Right lobe of liver (tissue), 6 donors: ENCODE data around the gene FGF14. TPM values are rescaled to one million over a fixed set of nuclear protein-coding genes. Genes with fewer than 3 reads are reported as not detected.

Source experiments
- ATAC-seq, 4 donors: fragments of 200-7000 bp; cut with Tn5 transposase; one replicate each; pipeline ENCODE4 v1.9.1; 2020; ENCODE audit warnings: mild to moderate bottlenecking in 4 of 4, moderate library complexity in 4 of 4
- DNase-seq, 3 donors: peaks; one replicate each; pipeline ENCODE4 v3.0.0-alpha.2; 2020
- H3K27ac ChIP-seq, 3 donors: fragments of 200-600 bp; one replicate each; pipeline ENCODE4 v1.8.0; 2022
- H3K27me3 ChIP-seq, 2 donors: fragments of 200-600 bp; one replicate each; pipeline ENCODE4 v1.8.0; 2022
- H3K36me3 ChIP-seq, 4 donors: fragments of 200-600 bp; sonication (generic) in 1 of 4; one replicate each; pipeline versions ENCODE4 v1.5.1 to v1.8.0; 2017 to 2022; ENCODE audit warnings: control low read depth in 1 of 4
- H3K4me1 ChIP-seq, 4 donors: fragments of 200-600 bp; sonication (generic) in 1 of 4; one replicate each; pipeline versions ENCODE4 v1.5.1 to v1.8.0; 2017 to 2022; ENCODE audit warnings: control low read depth in 1 of 4
- H3K4me3 ChIP-seq, 3 donors: fragments of 200-600 bp; one replicate each; pipeline ENCODE4 v1.8.0; 2022
- H3K9me3 ChIP-seq, 4 donors: fragments of 200-600 bp; sonication (generic) in 1 of 4; one replicate each; pipeline versions ENCODE4 v1.5.1 to v1.8.0; 2017 to 2022; ENCODE audit warnings: control low read depth in 1 of 4
- POLR2A ChIP-seq: fragments of 450-650 bp; IDR thresholded peaks from one replicate; pipeline ENCODE4 v1.6.1; 2017; ENCODE audit warnings: antibody characterized with exemption, mild to moderate bottlenecking
- WGBS: methylation state at CpG from one replicate; pipeline ENCODE4 v1.1.6; 2018; ENCODE audit warnings: low coverage, low lambda C conversion rate; ENCODE audit not compliant: insufficient coverage; ENCODE audit errors: missing lambda C conversion rate; 5-methylcytosine and 5-hydroxymethylcytosine counted together
- intact Hi-C, 2 donors: fragments of 100-400 bp; cut with DNase I; formaldehyde crosslinking; loops; one replicate each; pipeline versions ENCODE4 v1.11.2 to v1.14.1; 2022
- total RNA-seq, 6 experiments: library from RNA; depleted of rRNA in 2 of 6; stranded (reverse); fragments of >200 nt in 2 of 6; fragmentation: NEBNext Ultra II Directional in 3 of 6; extraction: Animal tissue kit (Norgen Biotek cat#: 25700) in 3 of 6; gene quantifications; one replicate each; pipeline versions ENCODE4 v1.1.0 to v1.2.4, GENCODE V29; 2016 to 2023
- TF ChIP-seq, protein P1 (sequence below), 4 donors: fragments of 200-600 bp in 3 of 4; fragments of 450-650 bp in 1 of 4; IDR thresholded peaks; one replicate each; pipeline versions ENCODE4 v1.5.1 to v1.8.0; 2016 to 2022; ENCODE audit warnings: antibody characterized with exemption in 4 of 4, mild to moderate bottlenecking in 2 of 4
- donor health status: DM: no; HTN: yes; CAD: no.
- donor health status: DM: no; HTN: no; CAD: no.
- donor health status: DM: no; HTN: no; CAD: no.
- donor health status: DM: no; HTN: yes; CAD: no.
- donor health status: DM: no; HTN: yes; CAD: no.

The FGF14 gene
- total RNA-seq, 6 experiments from 2014 or later: 0.42 to 6.3 (median 1.2) TPM

GRCh38 chr13:102177431-102177830, 224.4 kb downstream of the FGF14 start:
- Histone ChIP-seq H3K27ac (no peak overlapping the region), H3K9me3 (no peaks in the 10 kb centered on the region), H3K4me3 (no peak overlapping the region), H3K4me1 (peaks cover 0 to 7% (median 3%) of the 10 kb centered on the region in 4 donors), H3K36me3 (no peaks in the 10 kb centered on the region), H3K27me3 (no peaks in the 10 kb centered on the region)
- intact Hi-C loops: no loop called here
- ATAC-seq: no peak
- no peak for DNase-seq
- TF ChIP-seq, protein P1, sequence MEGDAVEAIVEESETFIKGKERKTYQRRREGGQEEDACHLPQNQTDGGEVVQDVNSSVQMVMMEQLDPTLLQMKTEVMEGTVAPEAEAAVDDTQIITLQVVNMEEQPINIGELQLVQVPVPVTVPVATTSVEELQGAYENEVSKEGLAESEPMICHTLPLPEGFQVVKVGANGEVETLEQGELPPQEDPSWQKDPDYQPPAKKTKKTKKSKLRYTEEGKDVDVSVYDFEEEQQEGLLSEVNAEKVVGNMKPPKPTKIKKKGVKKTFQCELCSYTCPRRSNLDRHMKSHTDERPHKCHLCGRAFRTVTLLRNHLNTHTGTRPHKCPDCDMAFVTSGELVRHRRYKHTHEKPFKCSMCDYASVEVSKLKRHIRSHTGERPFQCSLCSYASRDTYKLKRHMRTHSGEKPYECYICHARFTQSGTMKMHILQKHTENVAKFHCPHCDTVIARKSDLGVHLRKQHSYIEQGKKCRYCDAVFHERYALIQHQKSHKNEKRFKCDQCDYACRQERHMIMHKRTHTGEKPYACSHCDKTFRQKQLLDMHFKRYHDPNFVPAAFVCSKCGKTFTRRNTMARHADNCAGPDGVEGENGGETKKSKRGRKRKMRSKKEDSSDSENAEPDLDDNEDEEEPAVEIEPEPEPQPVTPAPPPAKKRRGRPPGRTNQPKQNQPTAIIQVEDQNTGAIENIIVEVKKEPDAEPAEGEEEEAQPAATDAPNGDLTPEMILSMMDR (IDR thresholded peaks at IDR 0.05): no peak
- no peak for TF ChIP-seq POLR2A

DNA sequence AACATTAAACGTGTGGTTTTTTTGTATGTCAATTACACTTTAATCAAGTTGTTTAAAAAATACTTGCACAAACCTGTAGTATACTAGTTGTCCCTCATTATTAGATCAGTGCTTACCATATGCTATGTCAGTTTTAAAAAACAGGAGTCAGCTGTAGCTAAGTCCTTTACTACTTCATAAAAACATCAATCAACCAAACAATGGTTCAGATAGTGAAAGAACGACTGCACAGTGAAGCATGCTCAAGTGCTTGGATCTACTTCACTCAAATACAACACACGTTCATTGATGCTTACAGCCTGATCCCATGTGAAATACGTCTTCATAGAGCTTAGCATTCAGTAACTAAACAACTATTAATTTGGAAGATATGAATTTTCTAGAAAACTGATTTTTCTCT, 225.0 kb downstream of the FGF14 start:
- H3K4me1 ChIP-seq: peaks cover 0 to 1% (median 0%) of the 10 kb centered on the region in 4 donors
- no peaks in the 10 kb centered on the region for H3K27me3 ChIP-seq
- no peak for DNase-seq
- no peaks in the 10 kb centered on the region for H3K9me3 ChIP-seq
- TF ChIP-seq, protein P1 (IDR thresholded peaks at IDR 0.05): no peak
- TF ChIP-seq POLR2A: no peak
- H3K36me3 ChIP-seq: no peaks in the 10 kb centered on the region
- H3K27ac ChIP-seq: no peak overlapping the region
- intact Hi-C loops: no loop called here
- 49% methylated on average over 4 of the region's 4 CpGs for WGBS
- no peak overlapping the region for H3K4me3 ChIP-seq
- no peak for ATAC-seq

DNA sequence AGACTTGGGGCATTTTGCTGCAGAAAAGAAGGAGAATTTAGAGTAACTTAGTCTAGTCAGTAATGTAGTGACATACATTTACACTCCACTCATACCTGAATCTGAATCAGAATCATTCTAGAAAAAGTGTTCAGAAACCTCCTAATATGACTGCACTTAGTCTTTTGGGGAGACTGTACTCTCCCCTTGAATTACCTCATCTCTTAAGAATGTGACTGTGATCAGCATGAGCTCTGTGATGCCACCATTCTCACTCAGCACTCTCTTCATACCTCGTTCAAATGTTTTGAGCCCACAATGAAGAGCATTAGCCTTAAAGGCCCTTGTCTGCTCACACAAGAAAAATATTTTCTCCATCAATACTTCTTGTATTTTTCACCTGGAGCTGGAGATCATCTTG, 229.4 kb downstream of the FGF14 start:
- no peaks in the 10 kb centered on the region for H3K9me3 ChIP-seq
- H3K4me1 ChIP-seq: no peaks in the 10 kb centered on the region
- DNase-seq (no peak), ATAC-seq (no peak)
- H3K27ac ChIP-seq: no peak overlapping the region
- H3K4me3 ChIP-seq: no peak overlapping the region
- WGBS: 78% methylated on average over 1 of the region's 1 CpG
- no peaks in the 10 kb centered on the region for H3K27me3 ChIP-seq
- TF ChIP-seq POLR2A: no peak
- TF ChIP-seq, protein P1 (IDR thresholded peaks at IDR 0.05): no peak
- no peaks in the 10 kb centered on the region for H3K36me3 ChIP-seq
- intact Hi-C loops: no loop called here

- H3K9me3 ChIP-seq: no peaks in the 10 kb centered on the region
- WGBS: 77% methylated on average over 5 of the region's 6 CpGs
- H3K27ac ChIP-seq: no peak overlapping the region
- H3K4me1 ChIP-seq: no peaks in the 10 kb centered on the region
- H3K27me3 ChIP-seq: no peaks in the 10 kb centered on the region
- H3K36me3 ChIP-seq: no peaks in the 10 kb centered on the region
- DNase-seq (no peak), ATAC-seq (no peak)
- intact Hi-C loops: no loop called here
- no peak overlapping the region for H3K4me3 ChIP-seq
- no peak for TF ChIP-seq POLR2A
- TF ChIP-seq, protein P1 (IDR thresholded peaks at IDR 0.05): no peak
Observed at GRCh38 chr13:102170305-102170704, 231.5 kb downstream of the FGF14 start.

- WGBS: 67% methylated on average over 2 of the region's 2 CpGs
- no peak for DNase-seq
Observed at GRCh38 chr13:102169471-102170015, 232.3 kb downstream of the FGF14 start.

More at GRCh38 chr13:102169471-102170015, 232.3 kb downstream of the FGF14 start:
- ATAC-seq: no peak
- intact Hi-C loops: no loop called here
- Histone ChIP-seq H3K27me3 (no peaks in the 10 kb centered on the region), H3K9me3 (no peaks in the 10 kb centered on the region), H3K4me3 (no peak overlapping the region), H3K36me3 (no peaks in the 10 kb centered on the region), H3K27ac (no peak overlapping the region), H3K4me1 (no peaks in the 10 kb centered on the region)
- TF ChIP-seq POLR2A: no peak
- TF ChIP-seq, protein P1 (IDR thresholded peaks at IDR 0.05): no peak
